GM23338 (cell line): ENCODE measurements around the gene TLCD3A. TPM values are rescaled to one million over a fixed set of nuclear protein-coding genes. Genes with fewer than 3 reads are reported as not detected.

Source experiments
- ATAC-seq: fragments of 200-7000 bp; cut with Tn5 transposase; 3 replicates; pipeline ENCODE4 v1.9.1; 2020
- DNase-seq: peaks from one replicate; pipeline ENCODE4 v3.0.0-alpha.2; 2015; ENCODE audit warnings: low spot score
- H2AFZ ChIP-seq: fragments of 200-600 bp; sonication (generic); 2 replicates; pipeline ENCODE4 v1.8.0; 2016; ENCODE audit warnings: antibody characterized with exemption, mild to moderate bottlenecking, moderate library complexity
- H3F3A ChIP-seq: fragments of 200-600 bp; sonication (generic); replicated peaks from 2 replicates; pipeline ENCODE4 v1.8.0; 2017; ENCODE audit warnings: antibody characterized with exemption, mixed run types, low read depth
- H3K27ac ChIP-seq: fragments of 200-600 bp; sonication (generic); 2 replicates; pipeline ENCODE4 v1.6.1; 2016; ENCODE audit warnings: low read depth
- H3K27me3 ChIP-seq: fragments of 200-600 bp; sonication (generic); 2 replicates; pipeline ENCODE4 v1.8.0; 2016; ENCODE audit warnings: mild to moderate bottlenecking, mixed run types, moderate library complexity; ENCODE audit not compliant: insufficient read depth
- H3K36me3 ChIP-seq: fragments of 200-600 bp; sonication (generic); 2 replicates; pipeline ENCODE4 v1.8.0; 2016; ENCODE audit warnings: mild to moderate bottlenecking; ENCODE audit not compliant: insufficient read depth
- H3K4me1 ChIP-seq: fragments of 200-600 bp; sonication (generic); 2 replicates; pipeline ENCODE4 v1.8.0; 2016; ENCODE audit warnings: mild to moderate bottlenecking, moderate library complexity; ENCODE audit not compliant: insufficient read depth
- H3K4me2 ChIP-seq: fragments of 200-600 bp; sonication (generic); 2 replicates; pipeline ENCODE4 v1.7.1; 2017; ENCODE audit warnings: mixed run types
- H3K4me3 ChIP-seq: fragments of 200-600 bp; sonication (generic); 2 replicates; pipeline ENCODE4 v1.6.1; 2016; ENCODE audit warnings: mixed run types
- H3K79me2 ChIP-seq: fragments of 200-600 bp; sonication (generic); replicated peaks from 2 replicates; pipeline ENCODE4 v1.8.0; 2017; ENCODE audit warnings: mild to moderate bottlenecking; ENCODE audit not compliant: insufficient read depth
- H3K9me2 ChIP-seq: fragments of 200-600 bp; sonication (generic); 2 replicates; pipeline ENCODE4 v1.8.0; 2017; ENCODE audit not compliant: insufficient read depth
- H4K20me1 ChIP-seq: fragments of 200-600 bp; sonication (generic); replicated peaks from 2 replicates; pipeline ENCODE4 v1.8.0; 2017; ENCODE audit warnings: mild to moderate bottlenecking; ENCODE audit not compliant: insufficient read depth
- H3K27ac Mint-ChIP-seq: 2 replicates; pipeline ENCODE4 v1.8.0; 2020; ENCODE audit warnings: inconsistent platforms, mild to moderate bottlenecking, moderate library complexity, mixed read lengths
- H3K27me3 Mint-ChIP-seq: 3 replicates; pipeline ENCODE4 v1.8.0; 2022; ENCODE audit warnings: low read depth, mild to moderate bottlenecking, moderate library complexity, mixed read lengths, inconsistent platforms; ENCODE audit not compliant: insufficient read depth, poor library complexity
- H3K36me3 Mint-ChIP-seq: 3 replicates; pipeline ENCODE4 v1.8.0; 2021; ENCODE audit warnings: low read depth, mild to moderate bottlenecking, inconsistent platforms, moderate library complexity, mixed read lengths
- H3K4me1 Mint-ChIP-seq: 3 replicates; pipeline ENCODE4 v1.8.0; 2020; ENCODE audit warnings: mild to moderate bottlenecking, inconsistent platforms, mixed read lengths
- H3K4me3 Mint-ChIP-seq: 3 replicates; pipeline ENCODE4 v1.8.0; 2021; ENCODE audit warnings: moderate library complexity, mild to moderate bottlenecking, inconsistent platforms, mixed read lengths
- H3K9me3 Mint-ChIP-seq: 3 replicates; pipeline ENCODE4 v1.8.0; 2020; ENCODE audit warnings: moderate library complexity, mild to moderate bottlenecking, inconsistent platforms, mixed read lengths
- CREB1 ChIP-seq: fragments of 250-450 bp; sonication (Bioruptor Pico); IDR thresholded peaks from 2 replicates; pipeline ENCODE4 v1.5.0; 2020; ENCODE audit warnings: low read depth, mild to moderate bottlenecking, moderate library complexity
- EZH2 ChIP-seq: fragments of 200-600 bp; sonication (generic); IDR thresholded peaks from one replicate; pipeline ENCODE4 v1.8.0; 2017; ENCODE audit warnings: antibody characterized with exemption, mild to moderate bottlenecking, low read depth; ENCODE audit not compliant: unreplicated experiment
- EZH2phosphoT487 ChIP-seq: fragments of 200-600 bp; sonication (generic); IDR thresholded peaks from one replicate; pipeline ENCODE4 v1.8.1; 2018; ENCODE audit warnings: antibody characterized with exemption; ENCODE audit not compliant: unreplicated experiment
- JUNB ChIP-seq: IDR thresholded peaks from one replicate; pipeline ENCODE4 v1.6.1; 2016; ENCODE audit warnings: antibody characterized with exemption; ENCODE audit not compliant: unreplicated experiment
- NANOG ChIP-seq: IDR thresholded peaks from 2 replicates; pipeline ENCODE4 v1.6.1; 2016; ENCODE audit warnings: antibody characterized with exemption, borderline replicate concordance
- POLR2AphosphoS5 ChIP-seq: IDR thresholded peaks from 2 replicates; pipeline ENCODE4 v1.6.1; 2016; ENCODE audit warnings: antibody characterized with exemption, low read depth
- STAT1 ChIP-seq: IDR thresholded peaks from one replicate; pipeline ENCODE4 v1.6.1; 2016; ENCODE audit warnings: antibody characterized with exemption; ENCODE audit not compliant: unreplicated experiment
- ZNF114 ChIP-seq: fragments of 250-450 bp; sonication (Bioruptor Pico); IDR thresholded peaks from 2 replicates; pipeline ENCODE4 v1.5.0; 2020; ENCODE audit warnings: mild to moderate bottlenecking, moderate library complexity
- ZNF331 ChIP-seq: fragments of 250-450 bp; sonication (Bioruptor Pico); IDR thresholded peaks from 2 replicates; pipeline ENCODE4 v1.5.0; 2020; ENCODE audit warnings: low read depth, mild to moderate bottlenecking, moderate library complexity
- polyA plus RNA-seq: library from polyadenylated mRNA; unstranded; fragments of >200 nt; fragmentation: Nextera tagmentation; extraction: Ambion mirVana; gene quantifications from 2 replicates; pipeline ENCODE4 v1.2.1, GENCODE V29; 2016
- total RNA-seq: library from RNA; depleted of rRNA; stranded (reverse); fragments of >200 nt; shearing (Covaris generic); gene quantifications from 2 replicates; pipeline ENCODE4 v1.2.3, GENCODE V29; 2014
- TF ChIP-seq, protein P1 (sequence below): IDR thresholded peaks from one replicate; pipeline ENCODE4 v1.6.1; 2018; ENCODE audit warnings: antibody characterized with exemption; ENCODE audit not compliant: unreplicated experiment
- TF ChIP-seq, protein P2 (sequence below): IDR thresholded peaks from 2 replicates; pipeline ENCODE4 v1.6.1; 2016; ENCODE audit warnings: antibody characterized with exemption
- TF ChIP-seq, protein P3 (sequence below), 2 experiments: fragments of 200-600 bp in 1 of 2; sonication (generic) in 1 of 2; conservative IDR thresholded peaks; 2 replicates each; pipeline versions ENCODE4 v1.5.1 to v1.6.1; 2016 to 2017; ENCODE audit warnings: antibody characterized with exemption in 2 of 2, low read depth in 2 of 2, mild to moderate bottlenecking in 2 of 2, moderate library complexity in 1 of 2
- TF ChIP-seq, protein P4 (sequence below): fragments of 250-450 bp; sonication (Bioruptor Pico); IDR thresholded peaks from 2 replicates; pipeline ENCODE4 v1.5.0; 2020; ENCODE audit warnings: mild to moderate bottlenecking, moderate library complexity

TLCD3A gene
- total and polyA plus RNA-seq, 2 experiments from 2014 or later = 10.3 to 21.1 TPM

DNA sequence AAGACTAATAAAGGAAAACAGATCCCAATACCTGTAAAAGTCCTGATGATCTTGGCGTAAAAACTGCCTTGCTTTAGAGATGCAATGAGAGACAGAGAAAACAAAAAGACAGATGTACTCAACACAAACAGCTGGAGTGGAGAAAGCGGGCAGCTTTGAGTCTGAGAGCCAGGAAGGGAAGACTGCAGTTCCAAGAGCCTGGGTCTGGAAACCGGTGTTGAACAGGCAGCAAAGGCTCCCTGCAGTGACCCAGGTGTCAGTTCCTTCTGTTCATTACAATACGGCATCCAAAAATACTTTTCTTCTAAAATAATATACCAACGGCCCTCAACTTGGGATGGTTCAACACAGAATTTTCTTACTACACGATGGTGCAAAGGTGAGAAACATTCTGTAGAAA lies 47.4 kb upstream of the TLCD3A start:
- TF ChIP-seq ZNF331 (CRISPR knock-in tag) (no peak), STAT1 (no peak), ZNF114 (no peak), JUNB (no peak), NANOG (no peak), EZH2 (no peak), EZH2phosphoT487 (no peak), POLR2AphosphoS5 (no peak), CREB1 (CRISPR knock-in tag) (no peak)
- TF ChIP-seq, protein P1, sequence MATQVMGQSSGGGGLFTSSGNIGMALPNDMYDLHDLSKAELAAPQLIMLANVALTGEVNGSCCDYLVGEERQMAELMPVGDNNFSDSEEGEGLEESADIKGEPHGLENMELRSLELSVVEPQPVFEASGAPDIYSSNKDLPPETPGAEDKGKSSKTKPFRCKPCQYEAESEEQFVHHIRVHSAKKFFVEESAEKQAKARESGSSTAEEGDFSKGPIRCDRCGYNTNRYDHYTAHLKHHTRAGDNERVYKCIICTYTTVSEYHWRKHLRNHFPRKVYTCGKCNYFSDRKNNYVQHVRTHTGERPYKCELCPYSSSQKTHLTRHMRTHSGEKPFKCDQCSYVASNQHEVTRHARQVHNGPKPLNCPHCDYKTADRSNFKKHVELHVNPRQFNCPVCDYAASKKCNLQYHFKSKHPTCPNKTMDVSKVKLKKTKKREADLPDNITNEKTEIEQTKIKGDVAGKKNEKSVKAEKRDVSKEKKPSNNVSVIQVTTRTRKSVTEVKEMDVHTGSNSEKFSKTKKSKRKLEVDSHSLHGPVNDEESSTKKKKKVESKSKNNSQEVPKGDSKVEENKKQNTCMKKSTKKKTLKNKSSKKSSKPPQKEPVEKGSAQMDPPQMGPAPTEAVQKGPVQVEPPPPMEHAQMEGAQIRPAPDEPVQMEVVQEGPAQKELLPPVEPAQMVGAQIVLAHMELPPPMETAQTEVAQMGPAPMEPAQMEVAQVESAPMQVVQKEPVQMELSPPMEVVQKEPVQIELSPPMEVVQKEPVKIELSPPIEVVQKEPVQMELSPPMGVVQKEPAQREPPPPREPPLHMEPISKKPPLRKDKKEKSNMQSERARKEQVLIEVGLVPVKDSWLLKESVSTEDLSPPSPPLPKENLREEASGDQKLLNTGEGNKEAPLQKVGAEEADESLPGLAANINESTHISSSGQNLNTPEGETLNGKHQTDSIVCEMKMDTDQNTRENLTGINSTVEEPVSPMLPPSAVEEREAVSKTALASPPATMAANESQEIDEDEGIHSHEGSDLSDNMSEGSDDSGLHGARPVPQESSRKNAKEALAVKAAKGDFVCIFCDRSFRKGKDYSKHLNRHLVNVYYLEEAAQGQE = no peak
- TF ChIP-seq, protein P2, sequence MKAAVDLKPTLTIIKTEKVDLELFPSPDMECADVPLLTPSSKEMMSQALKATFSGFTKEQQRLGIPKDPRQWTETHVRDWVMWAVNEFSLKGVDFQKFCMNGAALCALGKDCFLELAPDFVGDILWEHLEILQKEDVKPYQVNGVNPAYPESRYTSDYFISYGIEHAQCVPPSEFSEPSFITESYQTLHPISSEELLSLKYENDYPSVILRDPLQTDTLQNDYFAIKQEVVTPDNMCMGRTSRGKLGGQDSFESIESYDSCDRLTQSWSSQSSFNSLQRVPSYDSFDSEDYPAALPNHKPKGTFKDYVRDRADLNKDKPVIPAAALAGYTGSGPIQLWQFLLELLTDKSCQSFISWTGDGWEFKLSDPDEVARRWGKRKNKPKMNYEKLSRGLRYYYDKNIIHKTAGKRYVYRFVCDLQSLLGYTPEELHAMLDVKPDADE = no peak
- TF ChIP-seq, protein P3, sequence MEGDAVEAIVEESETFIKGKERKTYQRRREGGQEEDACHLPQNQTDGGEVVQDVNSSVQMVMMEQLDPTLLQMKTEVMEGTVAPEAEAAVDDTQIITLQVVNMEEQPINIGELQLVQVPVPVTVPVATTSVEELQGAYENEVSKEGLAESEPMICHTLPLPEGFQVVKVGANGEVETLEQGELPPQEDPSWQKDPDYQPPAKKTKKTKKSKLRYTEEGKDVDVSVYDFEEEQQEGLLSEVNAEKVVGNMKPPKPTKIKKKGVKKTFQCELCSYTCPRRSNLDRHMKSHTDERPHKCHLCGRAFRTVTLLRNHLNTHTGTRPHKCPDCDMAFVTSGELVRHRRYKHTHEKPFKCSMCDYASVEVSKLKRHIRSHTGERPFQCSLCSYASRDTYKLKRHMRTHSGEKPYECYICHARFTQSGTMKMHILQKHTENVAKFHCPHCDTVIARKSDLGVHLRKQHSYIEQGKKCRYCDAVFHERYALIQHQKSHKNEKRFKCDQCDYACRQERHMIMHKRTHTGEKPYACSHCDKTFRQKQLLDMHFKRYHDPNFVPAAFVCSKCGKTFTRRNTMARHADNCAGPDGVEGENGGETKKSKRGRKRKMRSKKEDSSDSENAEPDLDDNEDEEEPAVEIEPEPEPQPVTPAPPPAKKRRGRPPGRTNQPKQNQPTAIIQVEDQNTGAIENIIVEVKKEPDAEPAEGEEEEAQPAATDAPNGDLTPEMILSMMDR (conservative IDR thresholded peaks at IDR 0.05; ENCODE audit: low read depth in 2 of 2) = no peak
- TF ChIP-seq, protein P4, sequence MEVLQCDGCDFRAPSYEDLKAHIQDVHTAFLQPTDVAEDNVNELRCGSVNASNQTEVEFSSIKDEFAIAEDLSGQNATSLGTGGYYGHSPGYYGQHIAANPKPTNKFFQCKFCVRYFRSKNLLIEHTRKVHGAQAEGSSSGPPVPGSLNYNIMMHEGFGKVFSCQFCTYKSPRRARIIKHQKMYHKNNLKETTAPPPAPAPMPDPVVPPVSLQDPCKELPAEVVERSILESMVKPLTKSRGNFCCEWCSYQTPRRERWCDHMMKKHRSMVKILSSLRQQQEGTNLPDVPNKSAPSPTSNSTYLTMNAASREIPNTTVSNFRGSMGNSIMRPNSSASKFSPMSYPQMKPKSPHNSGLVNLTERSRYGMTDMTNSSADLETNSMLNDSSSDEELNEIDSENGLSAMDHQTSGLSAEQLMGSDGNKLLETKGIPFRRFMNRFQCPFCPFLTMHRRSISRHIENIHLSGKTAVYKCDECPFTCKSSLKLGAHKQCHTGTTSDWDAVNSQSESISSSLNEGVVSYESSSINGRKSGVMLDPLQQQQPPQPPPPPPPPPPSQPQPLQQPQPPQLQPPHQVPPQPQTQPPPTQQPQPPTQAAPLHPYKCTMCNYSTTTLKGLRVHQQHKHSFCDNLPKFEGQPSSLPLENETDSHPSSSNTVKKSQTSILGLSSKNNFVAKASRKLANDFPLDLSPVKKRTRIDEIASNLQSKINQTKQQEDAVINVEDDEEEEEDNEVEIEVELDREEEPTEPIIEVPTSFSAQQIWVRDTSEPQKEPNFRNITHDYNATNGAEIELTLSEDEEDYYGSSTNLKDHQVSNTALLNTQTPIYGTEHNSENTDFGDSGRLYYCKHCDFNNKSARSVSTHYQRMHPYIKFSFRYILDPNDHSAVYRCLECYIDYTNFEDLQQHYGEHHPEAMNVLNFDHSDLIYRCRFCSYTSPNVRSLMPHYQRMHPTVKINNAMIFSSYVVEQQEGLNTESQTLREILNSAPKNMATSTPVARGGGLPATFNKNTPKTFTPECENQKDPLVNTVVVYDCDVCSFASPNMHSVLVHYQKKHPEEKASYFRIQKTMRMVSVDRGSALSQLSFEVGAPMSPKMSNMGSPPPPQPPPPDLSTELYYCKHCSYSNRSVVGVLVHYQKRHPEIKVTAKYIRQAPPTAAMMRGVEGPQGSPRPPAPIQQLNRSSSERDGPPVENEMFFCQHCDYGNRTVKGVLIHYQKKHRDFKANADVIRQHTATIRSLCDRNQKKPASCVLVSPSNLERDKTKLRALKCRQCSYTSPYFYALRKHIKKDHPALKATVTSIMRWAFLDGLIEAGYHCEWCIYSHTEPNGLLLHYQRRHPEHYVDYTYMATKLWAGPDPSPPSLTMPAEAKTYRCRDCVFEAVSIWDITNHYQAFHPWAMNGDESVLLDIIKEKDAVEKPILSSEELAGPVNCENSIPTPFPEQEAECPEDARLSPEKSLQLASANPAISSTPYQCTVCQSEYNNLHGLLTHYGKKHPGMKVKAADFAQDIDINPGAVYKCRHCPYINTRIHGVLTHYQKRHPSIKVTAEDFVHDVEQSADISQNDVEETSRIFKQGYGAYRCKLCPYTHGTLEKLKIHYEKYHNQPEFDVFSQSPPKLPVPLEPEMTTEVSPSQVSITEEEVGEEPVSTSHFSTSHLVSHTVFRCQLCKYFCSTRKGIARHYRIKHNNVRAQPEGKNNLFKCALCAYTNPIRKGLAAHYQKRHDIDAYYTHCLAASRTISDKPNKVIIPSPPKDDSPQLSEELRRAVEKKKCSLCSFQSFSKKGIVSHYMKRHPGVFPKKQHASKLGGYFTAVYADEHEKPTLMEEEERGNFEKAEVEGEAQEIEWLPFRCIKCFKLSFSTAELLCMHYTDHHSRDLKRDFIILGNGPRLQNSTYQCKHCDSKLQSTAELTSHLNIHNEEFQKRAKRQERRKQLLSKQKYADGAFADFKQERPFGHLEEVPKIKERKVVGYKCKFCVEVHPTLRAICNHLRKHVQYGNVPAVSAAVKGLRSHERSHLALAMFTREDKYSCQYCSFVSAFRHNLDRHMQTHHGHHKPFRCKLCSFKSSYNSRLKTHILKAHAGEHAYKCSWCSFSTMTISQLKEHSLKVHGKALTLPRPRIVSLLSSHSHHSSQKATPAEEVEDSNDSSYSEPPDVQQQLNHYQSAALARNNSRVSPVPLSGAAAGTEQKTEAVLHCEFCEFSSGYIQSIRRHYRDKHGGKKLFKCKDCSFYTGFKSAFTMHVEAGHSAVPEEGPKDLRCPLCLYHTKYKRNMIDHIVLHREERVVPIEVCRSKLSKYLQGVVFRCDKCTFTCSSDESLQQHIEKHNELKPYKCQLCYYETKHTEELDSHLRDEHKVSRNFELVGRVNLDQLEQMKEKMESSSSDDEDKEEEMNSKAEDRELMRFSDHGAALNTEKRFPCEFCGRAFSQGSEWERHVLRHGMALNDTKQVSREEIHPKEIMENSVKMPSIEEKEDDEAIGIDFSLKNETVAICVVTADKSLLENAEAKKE (CRISPR knock-in tag) = no peak
- DNase-seq (no peak), ATAC-seq (no peak)
- H3K79me2 ChIP-seq = no peaks in the 10 kb centered on the region
- no peaks in the 10 kb centered on the region for H3K27me3 ChIP-seq
- Mint-ChIP-seq H3K27ac (no peak overlapping the region), H3K9me3 (no peaks in the 10 kb centered on the region), H3K27me3 (peaks cover 2% of the 10 kb centered on the region), H3K36me3 (no peaks in the 10 kb centered on the region; the same call in 2 of the 3 replicates), H3K4me3 (no peak overlapping the region), H3K4me1 (peaks cover 19% of the 10 kb centered on the region; the same call in 2 of the 3 replicates)
- no peaks in the 10 kb centered on the region for H3F3A ChIP-seq
- no peaks in the 10 kb centered on the region for H3K9me2 ChIP-seq
- H3K4me2 ChIP-seq = no peak overlapping the region
- H3K4me3 ChIP-seq = no peak overlapping the region
- no peaks in the 10 kb centered on the region for H3K36me3 ChIP-seq
- H2AFZ ChIP-seq = no peak overlapping the region
- H3K4me1 ChIP-seq = peaks cover 4% of the 10 kb centered on the region; the same call in 1 of the 2 replicates
- H3K27ac ChIP-seq = no peak overlapping the region
- H4K20me1 ChIP-seq = no peaks in the 10 kb centered on the region
